ENCODE measurements around the gene EME1.

DNA sequence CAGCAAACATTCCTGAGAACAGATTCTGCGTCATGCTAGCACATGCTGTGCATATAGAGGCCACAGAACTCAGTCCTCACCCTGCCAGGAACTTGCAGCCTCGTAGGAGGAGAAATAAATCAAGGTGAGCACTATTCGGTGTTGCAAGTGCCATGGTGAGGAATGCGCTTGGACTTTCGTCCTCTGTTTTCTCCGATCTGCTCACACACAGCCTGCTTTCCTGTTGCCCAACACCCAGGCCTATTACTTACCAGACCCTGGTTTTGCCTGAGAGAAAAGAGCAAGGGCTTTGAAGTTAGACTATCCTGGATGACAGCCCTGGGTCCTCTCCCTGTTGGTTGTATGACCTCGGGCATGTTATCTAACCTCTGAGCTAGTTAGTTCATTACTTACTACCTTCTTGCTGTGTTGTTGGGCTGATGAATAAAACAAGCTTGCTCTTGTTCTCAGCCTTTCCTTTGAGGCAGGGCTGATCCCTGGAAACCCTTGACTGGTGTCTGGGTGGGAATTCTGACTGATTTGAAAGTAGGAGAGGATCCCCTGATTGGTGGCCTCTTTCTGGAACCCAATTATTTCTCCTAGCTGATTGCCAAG lies 55.9 kb downstream of the EME1 start:
- TF ChIP-seq CTCF (IDR thresholded peaks at IDR 0.05; ENCODE audit: low read length) (no peak), EZH2 (IDR thresholded peaks at IDR 0.05; ENCODE audit: borderline replicate concordance, low read length) (no peak)

All from OCI-LY1 (cell line).